Muscle layer of duodenum (tissue), 2 donors: ENCODE results near the gene SLC13A4.

ENCODE experiments used
- H3K27ac ChIP-seq: one replicate; pipeline ENCODE4 v1.7.0; 2013; ENCODE audit warnings: mild to moderate bottlenecking, low read length
- H3K27me3 ChIP-seq: one replicate; pipeline ENCODE4 v1.7.0; 2013; ENCODE audit warnings: low read depth, mild to moderate bottlenecking, control low read depth, low read length
- H3K36me3 ChIP-seq, 2 donors: one replicate each; pipeline ENCODE4 v1.7.0; 2013; ENCODE audit warnings: low read length in 2 of 2, control low read depth in 1 of 2, mild to moderate bottlenecking in 1 of 2; ENCODE audit not compliant: insufficient read depth in 2 of 2, control insufficient read depth in 1 of 2
- H3K4me1 ChIP-seq, 2 donors: one replicate each; pipeline ENCODE4 v1.7.0; 2013; ENCODE audit warnings: low read length in 2 of 2, mild to moderate bottlenecking in 2 of 2, control low read depth in 1 of 2, moderate library complexity in 1 of 2; ENCODE audit not compliant: insufficient read depth in 2 of 2, control insufficient read depth in 1 of 2
- H3K4me3 ChIP-seq, 2 donors: one replicate each; pipeline ENCODE4 v1.7.0; 2013; ENCODE audit warnings: low read length in 2 of 2, low read depth in 1 of 2, mild to moderate bottlenecking in 1 of 2
- H3K9me3 ChIP-seq, 2 donors: one replicate each; pipeline ENCODE4 v1.7.0; 2013; ENCODE audit warnings: low read length in 2 of 2, control low read depth in 1 of 2, mild to moderate bottlenecking in 1 of 2; ENCODE audit not compliant: control insufficient read depth in 1 of 2
- donor health status: healthy.

The SLC13A4 gene

DNA sequence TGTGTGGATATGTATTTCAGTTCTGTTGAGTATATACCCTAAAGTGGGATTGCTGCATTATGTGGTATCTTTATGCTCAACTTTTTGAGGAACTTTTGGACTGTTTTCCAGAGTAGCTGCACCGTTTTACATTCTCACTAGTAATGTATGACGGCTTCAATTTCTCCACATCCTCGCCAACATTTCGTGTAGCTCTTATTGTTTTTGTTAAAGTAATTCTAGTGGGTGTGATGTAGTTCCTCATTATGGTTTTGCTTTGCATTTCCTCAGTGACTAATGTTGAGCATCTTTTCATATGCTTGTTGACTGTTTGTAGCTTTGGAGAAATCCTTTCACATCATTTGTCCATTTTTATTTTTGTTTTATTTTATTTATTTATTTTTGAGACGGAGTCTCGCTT, 61.1 kb downstream of the SLC13A4 start:
- H3K9me3 ChIP-seq: no peaks in the 10 kb centered on the region
- no peak overlapping the region for H3K4me3 ChIP-seq
- peaks cover 7 to 17% of the 10 kb centered on the region in 2 donors for H3K4me1 ChIP-seq
- H3K27me3 ChIP-seq: no peaks in the 10 kb centered on the region
- peaks cover 0 to 19% of the 10 kb centered on the region in 2 donors for H3K36me3 ChIP-seq
- no peak overlapping the region for H3K27ac ChIP-seq

DNA sequence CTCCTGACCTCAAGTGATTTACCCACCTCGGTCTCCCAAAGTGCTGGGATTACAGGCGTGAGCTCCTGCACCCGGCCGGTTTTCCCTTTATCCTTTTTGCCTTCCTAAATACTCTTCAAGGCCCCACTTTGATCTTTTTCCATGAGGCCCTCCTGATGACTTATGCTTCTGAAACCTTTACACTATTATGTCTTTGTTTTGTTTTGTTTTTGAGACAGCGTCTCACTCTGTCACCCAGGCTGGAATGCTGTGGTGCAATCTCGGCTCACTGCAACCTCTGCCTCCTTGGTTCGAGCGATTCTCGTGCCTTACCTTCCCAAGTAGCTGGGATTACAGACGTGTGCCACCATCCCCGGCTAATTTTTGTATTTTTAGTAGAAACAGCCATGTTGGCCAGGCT, 61.8 kb downstream of the SLC13A4 start:
- H3K27ac ChIP-seq: no peak overlapping the region
- H3K4me1 ChIP-seq: peaks cover 10 to 19% of the 10 kb centered on the region in 2 donors
- no peak overlapping the region for H3K4me3 ChIP-seq
- H3K27me3 ChIP-seq: no peaks in the 10 kb centered on the region
- H3K36me3 ChIP-seq: peaks cover 0 to 19% of the 10 kb centered on the region in 2 donors
- H3K9me3 ChIP-seq: no peaks in the 10 kb centered on the region

DNA sequence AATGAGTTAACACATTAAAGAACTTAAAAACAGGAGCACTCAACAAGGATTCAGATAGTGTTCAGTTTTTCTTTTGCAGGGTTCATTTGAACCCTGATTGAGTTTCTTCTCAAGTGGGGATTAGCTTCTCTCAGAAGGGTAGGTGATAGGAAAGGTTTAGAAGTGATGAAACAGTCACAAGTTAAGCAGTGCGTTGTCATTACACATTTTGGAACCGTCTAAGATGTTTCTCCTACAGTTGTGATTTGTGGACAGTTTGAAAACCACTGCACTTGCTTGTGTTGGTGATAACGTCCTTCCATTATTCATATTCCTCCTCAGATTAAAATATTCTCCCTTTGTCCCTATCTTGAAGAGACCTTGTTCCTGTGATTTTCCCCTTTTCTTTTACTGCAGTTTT, 62.9 kb downstream of the SLC13A4 start:
- peaks cover 0 to 19% of the 10 kb centered on the region in 2 donors for H3K36me3 ChIP-seq
- H3K4me1 ChIP-seq: peaks cover 10 to 19% of the 10 kb centered on the region in 2 donors
- H3K4me3 ChIP-seq: no peak overlapping the region
- no peak overlapping the region for H3K27ac ChIP-seq
- H3K9me3 ChIP-seq: no peaks in the 10 kb centered on the region
- no peaks in the 10 kb centered on the region for H3K27me3 ChIP-seq

DNA sequence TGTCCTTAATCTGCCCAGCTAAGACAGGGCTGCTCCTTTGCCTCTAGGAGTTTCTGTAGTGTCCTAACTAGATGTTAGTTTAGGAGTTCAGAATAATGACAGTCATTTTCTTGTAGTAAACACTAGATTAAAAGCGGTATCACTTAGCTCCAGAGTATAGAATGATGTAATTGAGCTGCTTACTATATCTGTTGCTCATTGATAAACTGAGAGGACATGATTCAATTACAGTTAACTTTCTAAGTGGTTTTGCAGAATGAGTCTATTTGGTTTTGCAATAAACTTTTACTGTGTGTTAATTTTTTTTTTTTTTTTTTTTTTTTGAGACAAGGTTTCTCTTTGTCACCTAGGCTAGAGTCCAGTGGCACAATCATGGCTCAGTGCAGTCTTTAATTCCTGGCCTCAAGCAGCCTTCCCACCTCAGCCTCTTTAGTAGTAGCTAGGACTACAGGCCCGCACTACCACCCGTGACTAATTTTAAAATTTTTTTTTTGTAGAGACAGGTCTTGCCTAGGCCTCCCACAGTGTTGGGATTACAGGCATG, 63.9 kb downstream of the SLC13A4 start:
- peak overlapping the region; percentile 36 for H3K27ac ChIP-seq
- no peaks in the 10 kb centered on the region for H3K9me3 ChIP-seq
- H3K4me3 ChIP-seq: peak overlapping the region in 1 of 2 donors; percentile 79
- peaks cover 10 to 19% of the 10 kb centered on the region in 2 donors for H3K4me1 ChIP-seq
- peaks cover 0 to 19% of the 10 kb centered on the region in 2 donors for H3K36me3 ChIP-seq
- no peaks in the 10 kb centered on the region for H3K27me3 ChIP-seq

DNA sequence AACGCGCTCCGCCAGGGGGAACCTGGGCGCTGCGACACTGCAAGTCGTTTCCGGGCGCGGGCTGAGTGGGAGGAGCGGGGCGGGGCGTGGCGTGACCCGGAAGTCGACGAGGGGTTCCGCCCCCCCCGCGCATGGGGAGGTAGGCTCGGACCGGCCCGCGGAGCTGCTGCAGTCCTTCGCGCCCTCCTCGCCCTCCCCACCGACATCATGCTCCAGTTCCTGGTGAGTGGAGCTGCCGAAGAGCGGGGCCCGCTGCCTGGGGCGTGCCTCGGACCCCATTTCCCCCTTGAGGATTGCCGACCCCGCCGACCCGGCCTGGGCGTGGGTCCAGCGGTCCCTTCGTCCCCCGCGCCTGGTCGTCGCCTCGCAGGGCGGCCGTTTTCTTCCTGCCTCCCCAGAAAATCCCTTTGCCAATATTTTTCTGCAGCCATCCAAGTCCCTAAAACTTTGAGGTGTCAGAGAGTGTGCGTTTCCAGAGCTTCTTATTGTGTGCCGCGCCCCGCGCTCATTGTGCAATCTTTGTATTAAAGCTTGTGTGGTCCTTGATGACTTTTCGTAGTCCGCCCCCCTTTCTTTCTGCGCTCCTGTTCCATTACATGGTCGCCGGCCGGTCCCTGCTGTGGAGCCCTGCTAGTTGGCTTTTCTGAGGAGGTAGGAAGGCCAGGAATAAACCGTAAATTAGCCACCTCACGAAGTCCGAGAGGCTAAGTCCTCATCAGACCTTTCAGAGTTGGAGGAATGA, 65.4 kb downstream of the SLC13A4 start, which contains the start of gene STMP1:
STMP1 (plus strand) TSS at position 142 of the 742 bp plus-strand sequence.
- Histone ChIP-seq H3K36me3 (peaks cover 0 to 19% of the 10 kb centered on the region in 2 donors), H3K4me3 (peak within 1 kb of the TSS; percentile 79 to 96), H3K9me3 (no peaks in the 10 kb centered on the region), H3K4me1 (peaks cover 10 to 19% of the 10 kb centered on the region in 2 donors), H3K27ac (peak within 1 kb of the TSS; percentile 98), H3K27me3 (no peaks in the 10 kb centered on the region)

DNA sequence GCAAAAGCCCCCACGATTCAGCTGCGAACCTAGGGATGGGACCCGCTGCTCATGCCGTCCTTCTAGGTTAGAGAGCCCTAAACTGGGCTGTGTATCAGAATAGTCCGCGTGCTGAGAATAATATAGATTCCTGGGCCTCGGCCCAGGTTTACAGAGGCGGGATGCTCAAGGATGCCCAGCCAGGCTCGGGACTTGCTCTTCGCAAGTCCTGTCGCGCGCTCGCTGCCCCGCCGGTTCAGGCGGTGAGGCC, 65.9 kb downstream of the SLC13A4 start:
- Histone ChIP-seq H3K4me1 (peaks cover 10 to 19% of the 10 kb centered on the region in 2 donors), H3K27ac (peak overlapping the region; percentile 72), H3K9me3 (no peaks in the 10 kb centered on the region), H3K27me3 (no peaks in the 10 kb centered on the region), H3K4me3 (peak overlapping the region; percentile 79 to 96), H3K36me3 (peaks cover 0 to 19% of the 10 kb centered on the region in 2 donors)

DNA sequence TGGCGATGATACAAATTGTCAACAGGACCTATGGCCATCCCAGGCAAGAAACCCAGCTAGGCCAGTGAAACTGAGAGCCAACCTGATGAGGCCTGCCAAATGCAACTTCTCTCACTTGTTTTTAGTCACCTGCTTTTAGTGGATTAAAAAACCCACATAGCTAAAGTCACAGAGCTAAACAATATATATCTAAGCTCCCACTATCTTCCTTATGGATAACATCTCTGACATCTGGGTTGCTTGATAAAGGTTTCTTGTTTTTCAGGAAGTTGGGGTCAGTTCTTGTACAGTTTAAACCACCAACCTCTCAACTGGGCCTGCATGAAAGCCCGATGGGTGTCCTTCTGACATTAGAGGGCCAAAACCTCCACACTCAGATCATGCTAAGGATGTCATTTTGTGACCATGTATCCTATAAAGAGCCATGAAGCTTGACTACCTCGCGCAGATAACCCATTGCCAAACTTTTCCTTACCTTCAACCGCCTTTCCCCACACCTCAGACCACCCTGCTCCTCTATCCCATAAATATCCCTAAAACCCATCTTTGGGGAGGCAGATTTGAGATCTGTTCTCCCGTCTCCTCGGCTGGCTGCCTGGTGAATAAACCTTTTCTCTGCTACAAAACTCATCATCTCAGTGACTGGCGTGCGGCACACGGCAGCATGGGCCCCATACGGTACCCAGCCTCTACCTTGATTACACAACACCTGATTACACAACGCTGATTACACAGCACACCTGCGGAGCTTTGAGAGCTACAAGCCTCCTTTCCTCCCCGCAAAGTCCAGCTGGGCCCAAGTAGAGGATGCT, 66.5 kb downstream of the SLC13A4 start:
- Histone ChIP-seq H3K27ac (peak overlapping the region; percentile 72), H3K36me3 (peaks cover 0 to 19% of the 10 kb centered on the region in 2 donors), H3K4me1 (peaks cover 10 to 19% of the 10 kb centered on the region in 2 donors), H3K27me3 (no peaks in the 10 kb centered on the region), H3K4me3 (peak overlapping the region; percentile 79 to 96), H3K9me3 (no peaks in the 10 kb centered on the region)

DNA sequence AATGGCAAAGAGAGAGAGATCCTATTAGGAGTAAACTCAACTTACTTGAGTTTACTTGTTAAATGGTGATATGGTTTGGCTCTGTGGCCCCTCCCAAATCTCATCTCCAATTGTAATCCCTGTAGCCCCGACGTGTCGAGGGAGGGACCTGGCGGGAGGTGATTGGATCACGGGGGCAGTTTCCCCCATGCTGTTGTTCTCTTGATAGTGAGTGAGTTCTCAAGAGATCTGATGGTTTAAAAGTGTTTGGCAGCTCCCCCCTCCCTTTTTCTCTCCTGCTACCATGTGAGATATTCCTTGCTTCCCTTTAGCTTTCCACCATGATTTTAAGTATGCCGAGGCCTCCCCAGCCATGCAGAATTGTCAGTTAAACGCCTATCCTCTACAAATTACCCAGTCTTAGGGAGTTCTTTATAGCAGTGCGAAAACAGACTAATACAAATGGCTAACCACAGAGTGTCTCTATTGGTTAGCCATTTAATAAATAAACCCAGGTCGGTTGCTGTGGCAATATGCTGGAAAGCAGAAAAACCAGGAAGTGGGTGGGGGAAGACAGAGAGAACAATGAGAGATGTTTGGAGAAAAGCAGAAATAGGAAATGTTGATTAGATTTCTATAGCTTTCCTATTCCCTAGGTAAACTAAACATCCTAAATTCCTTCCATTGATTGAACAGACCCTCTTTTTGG, 68.7 kb downstream of the SLC13A4 start:
- Histone ChIP-seq H3K36me3 (peaks cover 0 to 9% of the 10 kb centered on the region in 2 donors), H3K27ac (no peak overlapping the region), H3K9me3 (no peaks in the 10 kb centered on the region), H3K27me3 (no peaks in the 10 kb centered on the region), H3K4me1 (peaks cover 10 to 15% of the 10 kb centered on the region in 2 donors), H3K4me3 (no peak overlapping the region)

DNA sequence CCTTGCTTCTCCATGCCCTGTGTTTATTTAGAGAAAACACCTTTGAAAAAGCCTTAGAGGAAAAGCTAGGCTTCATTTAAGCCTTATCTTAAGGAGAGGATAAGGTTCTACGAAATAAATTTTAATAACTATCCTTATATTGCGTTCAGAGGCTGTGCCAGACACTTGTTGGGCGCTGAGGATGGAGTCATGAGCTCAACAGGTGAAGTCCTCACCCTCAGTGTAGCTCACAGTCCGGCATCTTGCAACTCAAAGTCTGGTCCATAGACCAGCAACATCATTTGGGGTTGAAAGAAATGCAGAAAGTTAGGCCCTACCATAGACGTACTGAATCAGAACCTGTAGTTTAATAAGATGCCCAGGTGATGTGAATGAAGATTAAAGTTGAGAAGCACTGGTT, 69.4 kb downstream of the SLC13A4 start:
- Histone ChIP-seq H3K27ac (no peak overlapping the region), H3K27me3 (no peaks in the 10 kb centered on the region), H3K4me3 (no peak overlapping the region), H3K9me3 (no peaks in the 10 kb centered on the region), H3K4me1 (peaks cover 5 to 8% of the 10 kb centered on the region in 2 donors), H3K36me3 (peaks cover 0 to 9% of the 10 kb centered on the region in 2 donors)

DNA sequence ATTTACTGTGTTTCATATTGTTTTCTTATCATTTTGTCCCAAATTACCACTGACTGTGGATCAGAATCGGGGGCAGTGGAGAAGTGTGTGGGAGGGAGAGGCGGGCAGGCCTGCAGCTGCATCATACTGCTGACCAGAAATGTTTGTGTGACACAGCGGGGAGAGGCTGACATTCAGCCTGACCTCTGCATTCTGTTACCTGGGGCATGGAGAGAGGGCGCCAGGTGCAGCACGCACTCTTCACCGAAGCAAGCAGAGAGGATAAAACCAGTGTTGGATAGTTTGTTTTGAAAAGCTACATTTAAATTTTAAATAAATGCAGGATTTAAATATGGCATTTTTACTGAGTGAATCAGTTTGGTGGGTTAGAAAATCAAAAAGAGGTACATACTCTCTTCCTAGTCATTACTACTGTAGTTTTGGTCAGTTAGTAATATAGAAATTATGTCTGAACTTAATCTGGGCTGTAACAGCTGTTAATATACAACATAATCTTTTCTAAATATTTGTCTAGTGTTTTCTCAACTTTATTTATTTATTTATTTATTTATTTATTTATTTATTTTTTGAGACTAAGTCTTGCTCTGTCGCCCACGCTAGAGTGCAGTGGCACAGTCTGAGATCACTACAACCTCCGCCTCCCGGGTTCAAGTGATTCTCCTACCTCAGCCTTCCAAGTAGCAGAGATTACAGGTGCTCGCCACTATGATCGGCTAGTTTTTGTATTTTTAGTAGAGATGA, 74.5 kb downstream of the SLC13A4 start:
- Histone ChIP-seq H3K4me3 (no peak overlapping the region), H3K9me3 (no peaks in the 10 kb centered on the region), H3K4me1 (no peaks in the 10 kb centered on the region), H3K27me3 (no peaks in the 10 kb centered on the region), H3K36me3 (peaks cover 4 to 6% of the 10 kb centered on the region in 2 donors), H3K27ac (no peak overlapping the region)
